Measurements from ENCODE around the gene RSF1. TPM values are rescaled to one million over a fixed set of nuclear protein-coding genes. Genes with fewer than 3 reads are reported as not detected.

The RSF1 gene
- total and polyA plus RNA-seq, 3 experiments from 2014 or later, result 51.2 to 57.0 (median 54.2) TPM

- H3K27me3 ChIP-seq (ENCODE audit: insufficient read depth, low read length, poor library complexity, severe bottlenecking), result no peaks in the 10 kb centered on the region
- DNase-seq, result peak; percentile 73 to 91 (median 80)
- Mint-ChIP-seq H3K4me1 (peaks cover 46 to 56% (median 55%) of the 10 kb centered on the region in 3 donors), H3K27ac (peak overlapping the region; percentile 89 to 99 (median 96)), H3K27me3 (no peaks in the 10 kb centered on the region), H3K9me3 (peaks cover 0 to 5% (median 0%) of the 10 kb centered on the region in 5 donors), H3K4me3 (peak overlapping the region; percentile 93 to 100 (median 99)), H3K36me3 (peaks cover 0 to 26% (median 0%) of the 10 kb centered on the region in 3 donors)
- CTCF ChIA-PET, result interaction anchor here (0.8 to 1.4 kb wide), 3 partner anchors 29 to 176 kb away, joined by 3 to 6 read pairs (median 4); partner anchors contain the start of gene INTS4
- H3K36me3 ChIP-seq (ENCODE audit: insufficient read depth, low read length), result no peaks in the 10 kb centered on the region
- H3K4me1 ChIP-seq (ENCODE audit: insufficient read depth, low read length), result peaks cover 41% of the 10 kb centered on the region
- peak overlapping the region; percentile 77 for H3K27ac ChIP-seq (ENCODE audit: low read depth, low read length)
- POLR2A ChIA-PET, result interaction anchor here (1.1 to 2.5 kb wide), 2 partner anchors 175 kb away, joined by 6 to 12 read pairs; partner anchors contain the start of gene INTS4
- no peaks in the 10 kb centered on the region for H3K9me3 ChIP-seq (ENCODE audit: low read length)
- H3K4me3 ChIP-seq (ENCODE audit: low read length), result peak overlapping the region; percentile 91
Measured at GRCh38 chr11:77819411-77819920, 1.1 kb downstream of the RSF1 start.

- ChIA-PET POLR2A (no interaction called here), CTCF (no interaction called here)
- peak overlapping the region in 1 of 7 donors; percentile 88 for H3K4me3 Mint-ChIP-seq
- Histone ChIP-seq H3K27ac (ENCODE audit: low read depth, low read length) (no peak overlapping the region), H3K36me3 (ENCODE audit: insufficient read depth, low read length) (no peaks in the 10 kb centered on the region), H3K4me3 (ENCODE audit: low read length) (no peak overlapping the region), H3K4me1 (ENCODE audit: insufficient read depth, low read length) (peaks cover 32% of the 10 kb centered on the region), H3K9me3 (ENCODE audit: low read length) (no peaks in the 10 kb centered on the region), H3K27me3 (ENCODE audit: insufficient read depth, low read length, poor library complexity, severe bottlenecking) (no peaks in the 10 kb centered on the region)
- peaks cover 0 to 5% (median 0%) of the 10 kb centered on the region in 5 donors for H3K9me3 Mint-ChIP-seq
- DNase-seq, result no peak
- peaks cover 0 to 41% (median 5%) of the 10 kb centered on the region in 3 donors for H3K36me3 Mint-ChIP-seq
- H3K27me3 Mint-ChIP-seq, result no peaks in the 10 kb centered on the region
- peaks cover 56 to 76% (median 75%) of the 10 kb centered on the region in 3 donors for H3K4me1 Mint-ChIP-seq
- peak overlapping the region in 1 of 8 donors; percentile 33 for H3K27ac Mint-ChIP-seq
Measured at GRCh38 chr11:77815459-77815858, 5.1 kb downstream of the RSF1 start.

GRCh38 chr11:77814848-77815247 is 5.7 kb downstream of the RSF1 start:
- H3K4me3 Mint-ChIP-seq, result peak overlapping the region in 1 of 7 donors; percentile 88
- ChIA-PET CTCF (no interaction called here), POLR2A (interaction anchor here (0.6 kb wide), 1 partner anchor 88 kb away, joined by 5 read pairs; no protein-coding TSS in a partner anchor)
- peak overlapping the region in 1 of 8 donors; percentile 23 for H3K27ac Mint-ChIP-seq
- DNase-seq, result no peak
- H3K4me1 ChIP-seq (ENCODE audit: insufficient read depth, low read length), result peaks cover 32% of the 10 kb centered on the region
- no peak overlapping the region for H3K27ac ChIP-seq (ENCODE audit: low read depth, low read length)
- no peaks in the 10 kb centered on the region for H3K27me3 ChIP-seq (ENCODE audit: insufficient read depth, low read length, poor library complexity, severe bottlenecking)
- H3K9me3 Mint-ChIP-seq, result peaks cover 0 to 5% (median 0%) of the 10 kb centered on the region in 5 donors
- H3K9me3 ChIP-seq (ENCODE audit: low read length), result no peaks in the 10 kb centered on the region
- H3K4me1 Mint-ChIP-seq, result peaks cover 62 to 82% (median 81%) of the 10 kb centered on the region in 3 donors
- no peaks in the 10 kb centered on the region for H3K27me3 Mint-ChIP-seq
- H3K4me3 ChIP-seq (ENCODE audit: low read length), result no peak overlapping the region
- no peaks in the 10 kb centered on the region for H3K36me3 ChIP-seq (ENCODE audit: insufficient read depth, low read length)
- peaks cover 0 to 44% (median 5%) of the 10 kb centered on the region in 3 donors for H3K36me3 Mint-ChIP-seq

- H3K9me3 ChIP-seq (ENCODE audit: low read length), result no peaks in the 10 kb centered on the region
- H3K4me3 ChIP-seq (ENCODE audit: low read length), result no peak overlapping the region
- peaks cover 59 to 83% (median 80%) of the 10 kb centered on the region in 3 donors for H3K4me1 Mint-ChIP-seq
- H3K27me3 ChIP-seq (ENCODE audit: insufficient read depth, low read length, poor library complexity, severe bottlenecking), result no peaks in the 10 kb centered on the region
- no peaks in the 10 kb centered on the region for H3K27me3 Mint-ChIP-seq
- no peak overlapping the region for H3K27ac ChIP-seq (ENCODE audit: low read depth, low read length)
- no peaks in the 10 kb centered on the region for H3K36me3 ChIP-seq (ENCODE audit: insufficient read depth, low read length)
- DNase-seq, result no peak
- peaks cover 0 to 5% (median 0%) of the 10 kb centered on the region in 5 donors for H3K9me3 Mint-ChIP-seq
- CTCF ChIA-PET, result no interaction called here
- H3K4me1 ChIP-seq (ENCODE audit: insufficient read depth, low read length), result peaks cover 22% of the 10 kb centered on the region
- H3K36me3 Mint-ChIP-seq, result peaks cover 0 to 42% (median 5%) of the 10 kb centered on the region in 3 donors
- POLR2A ChIA-PET, result no interaction called here
- peak overlapping the region in 2 of 7 donors; percentile 20 to 27 for H3K4me3 Mint-ChIP-seq
- H3K27ac Mint-ChIP-seq, result no peak overlapping the region
Measured at GRCh38 chr11:77813256-77813655, 7.3 kb downstream of the RSF1 start.

GRCh38 chr11:77806993-77807392 is 13.5 kb downstream of the RSF1 start:
- Mint-ChIP-seq H3K9me3 (no peaks in the 10 kb centered on the region), H3K4me3 (peak overlapping the region in 1 of 7 donors; percentile 14), H3K36me3 (peaks cover 0 to 40% (median 3%) of the 10 kb centered on the region in 3 donors), H3K27me3 (no peaks in the 10 kb centered on the region), H3K4me1 (peaks cover 50 to 83% (median 64%) of the 10 kb centered on the region in 3 donors), H3K27ac (peak overlapping the region in 2 of 8 donors; percentile 4 to 7)
- no peak for DNase-seq
- POLR2A ChIA-PET, result no interaction called here
- CTCF ChIA-PET, result no interaction called here
- Histone ChIP-seq H3K4me3 (ENCODE audit: low read length) (no peak overlapping the region), H3K4me1 (ENCODE audit: insufficient read depth, low read length) (peaks cover 14% of the 10 kb centered on the region), H3K9me3 (ENCODE audit: low read length) (no peaks in the 10 kb centered on the region), H3K27me3 (ENCODE audit: insufficient read depth, low read length, poor library complexity, severe bottlenecking) (no peaks in the 10 kb centered on the region), H3K36me3 (ENCODE audit: insufficient read depth, low read length) (no peaks in the 10 kb centered on the region), H3K27ac (ENCODE audit: low read depth, low read length) (no peak overlapping the region)

- Mint-ChIP-seq H3K27ac (peak overlapping the region in 3 of 8 donors; percentile 13 to 84 (median 41)), H3K9me3 (no peaks in the 10 kb centered on the region), H3K27me3 (no peaks in the 10 kb centered on the region), H3K4me3 (peak overlapping the region in 2 of 7 donors; percentile 25 to 65), H3K36me3 (peaks cover 0 to 37% (median 3%) of the 10 kb centered on the region in 3 donors), H3K4me1 (peaks cover 50 to 85% (median 65%) of the 10 kb centered on the region in 3 donors)
- no peaks in the 10 kb centered on the region for H3K27me3 ChIP-seq (ENCODE audit: insufficient read depth, low read length, poor library complexity, severe bottlenecking)
- H3K27ac ChIP-seq (ENCODE audit: low read depth, low read length), result no peak overlapping the region
- no peak for DNase-seq
- POLR2A ChIA-PET, result no interaction called here
- H3K36me3 ChIP-seq (ENCODE audit: insufficient read depth, low read length), result no peaks in the 10 kb centered on the region
- peaks cover 14% of the 10 kb centered on the region for H3K4me1 ChIP-seq (ENCODE audit: insufficient read depth, low read length)
- no peak overlapping the region for H3K4me3 ChIP-seq (ENCODE audit: low read length)
- CTCF ChIA-PET, result no interaction called here
- no peaks in the 10 kb centered on the region for H3K9me3 ChIP-seq (ENCODE audit: low read length)
Measured at GRCh38 chr11:77806415-77806814, 14.1 kb downstream of the RSF1 start.

GRCh38 chr11:77801477-77801876 is 19.0 kb downstream of the RSF1 start:
- H3K27ac ChIP-seq (ENCODE audit: low read depth, low read length), result no peak overlapping the region
- no peaks in the 10 kb centered on the region for H3K36me3 ChIP-seq (ENCODE audit: insufficient read depth, low read length)
- H3K4me1 ChIP-seq (ENCODE audit: insufficient read depth, low read length), result peaks cover 16% of the 10 kb centered on the region
- H3K4me3 Mint-ChIP-seq, result no peak overlapping the region
- ChIA-PET POLR2A (no interaction called here), CTCF (interaction anchor here (1.2 kb wide), 1 partner anchor 23 kb away, joined by 3 read pairs; no protein-coding TSS in a partner anchor)
- H3K4me1 Mint-ChIP-seq, result peaks cover 56 to 90% (median 73%) of the 10 kb centered on the region in 3 donors
- peak overlapping the region in 3 of 8 donors; percentile 55 to 87 (median 81) for H3K27ac Mint-ChIP-seq
- no peaks in the 10 kb centered on the region for H3K9me3 ChIP-seq (ENCODE audit: low read length)
- peaks cover 0 to 29% (median 9%) of the 10 kb centered on the region in 3 donors for H3K36me3 Mint-ChIP-seq
- no peak for DNase-seq
- no peaks in the 10 kb centered on the region for H3K9me3 Mint-ChIP-seq
- no peak overlapping the region for H3K4me3 ChIP-seq (ENCODE audit: low read length)
- H3K27me3 Mint-ChIP-seq, result no peaks in the 10 kb centered on the region
- no peaks in the 10 kb centered on the region for H3K27me3 ChIP-seq (ENCODE audit: insufficient read depth, low read length, poor library complexity, severe bottlenecking)

GRCh38 chr11:77800449-77800848 is 20.1 kb downstream of the RSF1 start:
- Mint-ChIP-seq H3K36me3 (peaks cover 0 to 29% (median 9%) of the 10 kb centered on the region in 3 donors), H3K4me3 (peak overlapping the region in 1 of 7 donors; percentile 12), H3K27me3 (no peaks in the 10 kb centered on the region), H3K27ac (peak overlapping the region in 6 of 8 donors; percentile 3 to 62 (median 27)), H3K4me1 (peaks cover 59 to 90% (median 75%) of the 10 kb centered on the region in 3 donors), H3K9me3 (no peaks in the 10 kb centered on the region)
- no peak overlapping the region for H3K27ac ChIP-seq (ENCODE audit: low read depth, low read length)
- no peak for DNase-seq
- H3K27me3 ChIP-seq (ENCODE audit: insufficient read depth, low read length, poor library complexity, severe bottlenecking), result no peaks in the 10 kb centered on the region
- ChIA-PET POLR2A (no interaction called here), CTCF (interaction anchor here (1.0 to 1.2 kb wide), 2 partner anchors 11 to 22 kb away, joined by 3 to 5 read pairs; no protein-coding TSS in a partner anchor)
- H3K4me3 ChIP-seq (ENCODE audit: low read length), result no peak overlapping the region
- H3K4me1 ChIP-seq (ENCODE audit: insufficient read depth, low read length), result peaks cover 18% of the 10 kb centered on the region
- H3K36me3 ChIP-seq (ENCODE audit: insufficient read depth, low read length), result no peaks in the 10 kb centered on the region
- H3K9me3 ChIP-seq (ENCODE audit: low read length), result no peaks in the 10 kb centered on the region
